Choroid plexus epithelial cell (primary cell): ENCODE results near the gene VSTM1.

Experiments
- DNase-seq: peaks from one replicate; pipeline ENCODE4 v3.0.0-alpha.2; 2010; ENCODE audit warnings: low read depth
- H3K4me3 ChIP-seq: 2 replicates; pipeline ENCODE4 v1.5.1; 2011; ENCODE audit warnings: low read depth, mild to moderate bottlenecking, control low read depth, low read length, moderate library complexity
- TF ChIP-seq, protein P1 (sequence below): conservative IDR thresholded peaks from 2 replicates; pipeline ENCODE4 v1.5.1; 2011; ENCODE audit warnings: low read depth, mild to moderate bottlenecking, control low read depth, inconsistent platforms, low read length, moderate library complexity

The VSTM1 gene

DNA sequence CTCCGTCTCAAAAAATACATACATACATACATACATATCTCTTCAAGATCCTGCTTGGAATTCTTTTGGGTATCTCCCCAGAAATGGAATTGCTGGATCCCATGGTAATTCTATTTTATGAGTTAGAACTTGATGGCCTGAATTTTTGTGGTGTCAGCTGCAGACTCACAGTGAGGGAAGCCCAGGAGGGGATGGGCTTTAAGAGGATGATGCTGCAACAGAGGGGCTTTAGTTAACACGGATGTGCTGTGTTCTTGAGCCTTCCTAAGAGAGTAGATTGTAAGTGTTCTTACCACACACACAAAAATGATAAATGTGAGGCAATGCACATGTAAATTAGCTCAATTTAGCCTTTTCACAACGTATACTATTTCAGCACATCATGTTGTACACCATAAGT lies 40.5 kb downstream of the VSTM1 start:
- DNase-seq: no peak

DNA sequence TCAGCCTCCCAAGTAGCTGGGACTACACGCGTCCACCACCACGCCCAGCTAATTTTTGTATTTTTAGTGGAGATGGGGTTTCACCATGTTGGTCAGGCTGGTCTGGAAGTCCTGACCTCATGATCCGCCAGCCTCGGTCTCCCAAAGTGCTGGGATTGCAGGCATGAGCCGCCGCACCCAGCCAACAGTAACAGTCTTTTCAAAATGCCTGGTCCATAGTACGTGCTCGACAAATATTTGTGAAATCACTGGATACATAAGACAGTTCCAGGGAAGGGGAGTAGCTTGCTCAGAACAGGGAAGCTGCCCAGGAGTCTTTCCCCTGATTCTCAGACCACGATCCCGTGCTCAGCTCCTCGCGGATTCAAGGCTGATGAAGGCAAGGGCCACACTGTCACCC lies 41.8 kb downstream of the VSTM1 start:
- TF ChIP-seq, protein P1, sequence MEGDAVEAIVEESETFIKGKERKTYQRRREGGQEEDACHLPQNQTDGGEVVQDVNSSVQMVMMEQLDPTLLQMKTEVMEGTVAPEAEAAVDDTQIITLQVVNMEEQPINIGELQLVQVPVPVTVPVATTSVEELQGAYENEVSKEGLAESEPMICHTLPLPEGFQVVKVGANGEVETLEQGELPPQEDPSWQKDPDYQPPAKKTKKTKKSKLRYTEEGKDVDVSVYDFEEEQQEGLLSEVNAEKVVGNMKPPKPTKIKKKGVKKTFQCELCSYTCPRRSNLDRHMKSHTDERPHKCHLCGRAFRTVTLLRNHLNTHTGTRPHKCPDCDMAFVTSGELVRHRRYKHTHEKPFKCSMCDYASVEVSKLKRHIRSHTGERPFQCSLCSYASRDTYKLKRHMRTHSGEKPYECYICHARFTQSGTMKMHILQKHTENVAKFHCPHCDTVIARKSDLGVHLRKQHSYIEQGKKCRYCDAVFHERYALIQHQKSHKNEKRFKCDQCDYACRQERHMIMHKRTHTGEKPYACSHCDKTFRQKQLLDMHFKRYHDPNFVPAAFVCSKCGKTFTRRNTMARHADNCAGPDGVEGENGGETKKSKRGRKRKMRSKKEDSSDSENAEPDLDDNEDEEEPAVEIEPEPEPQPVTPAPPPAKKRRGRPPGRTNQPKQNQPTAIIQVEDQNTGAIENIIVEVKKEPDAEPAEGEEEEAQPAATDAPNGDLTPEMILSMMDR: no peak
- DNase-seq: no peak
- H3K4me3 ChIP-seq: no peak overlapping the region

More for the DNA sequence above, 40.5 kb downstream of the VSTM1 start:
- no peak overlapping the region for H3K4me3 ChIP-seq
- TF ChIP-seq, protein P1: no peak

DNA sequence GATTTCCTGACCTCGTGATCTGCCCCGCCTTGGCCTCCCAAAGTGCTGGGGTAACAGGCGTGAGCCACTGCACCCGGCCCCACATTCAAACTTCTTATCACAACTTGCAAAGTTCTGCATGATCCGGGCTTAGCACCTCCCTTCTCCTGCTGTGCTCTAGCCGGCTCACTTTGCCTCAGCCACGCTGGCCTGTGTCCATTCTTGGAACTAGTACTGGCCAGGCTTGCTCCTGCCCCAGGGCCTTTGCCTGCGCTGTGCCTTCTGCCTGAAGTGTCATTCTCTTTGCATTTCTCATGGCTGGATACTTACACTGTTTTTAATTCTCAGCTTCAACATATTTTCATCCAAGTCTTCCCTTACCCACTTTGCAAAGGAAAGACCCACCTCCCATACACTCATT lies 42.3 kb downstream of the VSTM1 start:
- no peak for DNase-seq
- TF ChIP-seq, protein P1: no peak
- H3K4me3 ChIP-seq: no peak overlapping the region

DNA sequence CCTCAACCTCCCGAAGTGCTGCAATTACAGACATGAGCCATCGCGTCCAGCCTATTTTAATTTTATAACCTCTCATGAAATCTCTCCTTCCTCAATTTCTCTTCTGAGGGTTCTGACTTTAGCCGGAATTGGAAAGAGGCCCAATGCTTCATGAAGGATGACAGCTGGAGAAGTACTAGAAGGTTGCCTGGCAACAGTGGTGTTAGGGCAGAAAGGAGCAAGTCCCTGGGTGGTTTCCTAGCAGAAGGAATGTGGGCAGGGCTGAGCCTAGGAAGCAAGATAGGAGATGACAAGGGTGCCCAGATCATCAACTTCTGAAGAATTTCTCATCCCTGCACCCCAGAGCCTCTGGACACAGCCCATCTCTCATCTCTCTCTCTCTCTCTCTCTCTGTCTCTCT lies 46.4 kb downstream of the VSTM1 start:
- peak; percentile 89 for DNase-seq
- no peak overlapping the region for H3K4me3 ChIP-seq
- TF ChIP-seq, protein P1: no peak

DNA sequence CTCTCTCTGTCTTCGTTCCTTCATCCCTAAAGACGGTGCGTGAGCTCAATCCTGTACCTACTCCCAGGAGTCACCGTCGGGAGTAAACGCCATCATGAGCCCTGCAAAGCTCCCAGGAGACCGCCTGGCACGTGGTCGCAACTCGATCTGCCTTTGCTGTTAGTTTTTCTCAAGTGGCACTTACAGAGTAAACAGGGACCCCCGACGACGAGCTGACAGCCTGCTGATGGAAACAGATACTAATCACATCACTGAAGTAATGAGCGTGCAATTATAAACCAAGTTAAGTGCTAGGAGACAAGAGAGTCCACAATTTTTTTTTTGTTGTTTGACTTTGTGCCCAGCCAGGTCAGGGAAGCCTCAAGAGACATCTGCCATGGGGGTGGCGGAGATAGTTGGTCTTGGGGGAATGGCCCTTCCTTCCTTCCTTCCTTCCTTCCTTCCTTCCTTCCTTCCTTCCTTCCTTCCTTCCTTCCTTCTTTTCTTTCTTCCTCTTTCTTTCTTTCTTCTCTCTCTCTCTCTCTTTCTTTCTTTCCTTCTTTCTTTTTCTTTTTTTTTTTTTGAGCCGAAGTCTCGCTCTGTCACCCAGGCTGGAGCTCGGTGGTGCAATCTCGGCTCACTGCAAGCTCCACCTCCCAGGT lies 48.7 kb downstream of the VSTM1 start:
- TF ChIP-seq, protein P1: no peak
- no peak for DNase-seq
- no peak overlapping the region for H3K4me3 ChIP-seq

DNA sequence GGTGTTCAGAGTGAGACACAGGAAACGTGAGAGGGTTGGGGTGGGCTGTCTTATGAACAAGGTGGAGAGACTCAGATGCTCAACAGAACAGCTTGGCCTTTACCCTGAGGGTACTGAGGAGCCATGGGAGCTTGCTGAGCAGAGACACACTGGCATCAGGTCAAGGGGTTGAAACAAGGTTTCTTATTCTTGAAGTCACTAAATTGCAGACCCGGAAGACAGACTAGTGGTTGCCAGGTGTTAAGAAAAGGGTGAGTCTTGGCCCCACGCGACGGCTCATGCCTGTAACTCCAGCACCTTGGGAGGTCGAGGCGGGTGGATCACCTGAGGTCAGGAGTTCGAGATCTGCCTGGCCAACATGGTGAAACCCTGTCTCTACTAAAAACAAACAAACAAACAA lies 49.8 kb downstream of the VSTM1 start:
- no peak overlapping the region for H3K4me3 ChIP-seq
- no peak for DNase-seq
- TF ChIP-seq, protein P1: no peak

DNA sequence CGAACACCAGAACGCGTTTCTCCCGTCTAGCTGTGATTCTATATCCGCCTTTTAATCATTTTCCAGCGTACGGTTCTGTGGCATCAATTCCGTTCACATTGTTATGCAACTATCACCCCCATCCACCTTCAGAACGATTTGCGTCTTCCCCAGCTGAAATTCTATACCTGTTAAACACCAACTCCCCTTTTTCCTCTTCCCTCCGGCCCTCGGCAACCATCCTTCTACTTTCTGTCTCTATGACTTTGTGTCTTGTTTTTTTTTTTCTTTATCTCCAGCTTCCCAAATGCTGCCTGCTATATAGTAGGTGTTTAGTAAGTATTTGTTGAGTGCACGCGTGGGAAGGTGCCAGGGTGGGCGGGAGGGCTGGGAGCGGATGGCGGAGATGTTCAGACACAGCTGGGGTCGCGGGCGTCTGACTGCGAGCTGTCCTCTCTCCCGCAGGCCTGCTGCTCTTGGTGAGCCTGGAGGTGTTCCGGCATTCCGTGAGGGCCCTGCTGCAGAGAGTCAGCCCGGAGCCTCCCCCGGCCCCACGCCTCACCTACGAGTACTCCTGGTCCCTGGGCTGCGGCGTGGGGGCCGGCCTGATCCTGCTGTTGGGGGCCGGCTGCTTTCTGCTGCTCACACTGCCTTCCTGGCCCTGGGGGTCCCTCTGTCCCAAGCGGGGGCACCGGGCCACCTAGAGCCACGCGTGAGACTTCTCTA lies 52.0 kb downstream of the VSTM1 start:
- TF ChIP-seq, protein P1: no peak
- no peak for DNase-seq

More for the DNA sequence above, 52.0 kb downstream of the VSTM1 start:
- no peak overlapping the region for H3K4me3 ChIP-seq
